ENCODE results near the gene MAD1L1.

Gene MAD1L1

DNA sequence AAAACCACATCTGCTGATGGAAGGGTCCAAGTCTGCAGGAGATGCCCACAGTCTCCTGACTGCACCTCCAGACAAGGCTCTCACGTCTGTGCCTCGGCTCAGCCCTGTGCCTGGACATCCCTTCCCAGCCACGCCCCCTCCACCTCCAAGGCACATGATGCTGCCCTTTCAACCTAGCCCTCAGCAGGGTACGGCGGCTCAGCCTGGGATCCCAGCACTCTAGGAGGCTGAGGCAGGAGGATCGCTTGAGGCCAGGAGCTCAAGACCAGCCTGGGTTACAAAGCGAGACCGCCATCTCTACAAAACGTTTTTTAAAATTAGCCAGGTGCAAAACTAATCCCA, 14.3 kb downstream of the MAD1L1 start:
- DNase-seq (ENCODE audit: low spot score), result no peak

DNA sequence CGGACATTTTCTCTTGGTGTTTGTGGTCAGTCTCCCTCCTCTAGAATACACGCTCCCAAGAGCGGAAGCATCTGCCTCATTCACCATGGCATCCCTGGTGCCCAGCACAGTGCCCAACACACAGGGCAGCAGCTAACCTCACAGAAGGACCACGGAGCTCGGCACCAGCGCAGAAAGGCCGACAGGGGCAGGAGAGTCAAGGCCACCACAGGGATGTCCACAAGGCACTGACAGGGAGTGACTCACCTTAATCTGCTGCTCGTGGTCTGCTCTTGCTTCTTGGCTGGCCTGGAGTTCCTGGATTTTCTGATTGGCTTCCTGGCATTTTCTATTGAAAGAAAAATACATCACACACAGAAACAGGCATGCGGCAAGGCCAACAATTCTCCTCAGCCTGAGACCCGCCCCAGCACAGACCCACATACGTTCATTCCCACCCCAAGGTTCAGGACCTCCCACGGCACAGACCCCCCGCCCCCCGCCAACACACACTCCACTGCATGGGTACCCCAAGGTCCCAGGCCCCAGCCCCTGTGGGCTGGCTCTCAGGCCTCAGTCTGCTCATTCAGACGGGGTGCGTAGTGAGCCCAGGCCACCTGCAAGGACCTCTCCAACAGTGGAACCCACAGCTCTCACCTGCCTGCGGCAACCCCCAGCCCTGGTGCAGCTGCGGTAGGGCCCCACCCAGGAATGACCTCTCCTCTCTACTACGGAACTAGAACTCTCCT, 14.9 kb downstream of the MAD1L1 start:
- DNase-seq (ENCODE audit: low spot score), result no peak

GRCh38 chr7:2217206-2217605, 15.5 kb downstream of the MAD1L1 start:
- DNase-seq (ENCODE audit: low spot score), result no peak

- no peak for DNase-seq (ENCODE audit: low spot score)
Observed at GRCh38 chr7:2215851-2216250, 16.9 kb downstream of the MAD1L1 start.

- DNase-seq (ENCODE audit: low spot score), result peak; percentile 78
Observed at GRCh38 chr7:2214636-2215035, 18.1 kb downstream of the MAD1L1 start.

DNA sequence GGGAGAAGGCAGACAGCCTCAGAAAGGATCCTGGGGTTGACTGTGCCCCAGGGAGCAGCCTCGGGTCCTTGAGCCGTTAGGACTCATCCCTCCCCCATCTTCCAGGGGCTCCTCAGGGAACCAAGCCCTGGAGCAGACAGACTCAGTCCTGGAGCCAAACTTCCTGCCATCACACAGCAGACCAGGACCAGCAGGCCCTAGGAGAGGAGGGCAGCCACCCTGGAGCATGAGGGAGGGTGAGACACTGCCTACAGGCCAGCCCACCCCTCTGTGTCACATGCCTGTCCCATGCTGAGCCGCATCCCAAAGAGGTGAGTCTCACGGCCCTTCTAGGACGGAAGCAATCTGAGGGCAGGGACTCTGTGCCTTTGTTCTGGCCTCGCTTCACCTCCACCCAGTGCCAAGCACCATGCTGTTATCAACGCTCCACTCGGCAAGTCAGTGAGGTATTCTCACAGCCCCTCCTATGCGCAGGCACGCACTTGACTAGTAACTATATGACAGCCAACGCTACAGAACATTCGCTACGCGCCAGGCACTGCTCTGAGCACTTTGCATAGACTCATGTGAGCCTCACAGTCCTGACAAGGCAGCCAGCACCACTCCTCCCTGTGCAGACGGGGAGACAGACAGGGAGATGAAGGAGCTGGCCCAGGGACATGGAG, 19.1 kb downstream of the MAD1L1 start:
- no peak for DNase-seq (ENCODE audit: low spot score)

DNA sequence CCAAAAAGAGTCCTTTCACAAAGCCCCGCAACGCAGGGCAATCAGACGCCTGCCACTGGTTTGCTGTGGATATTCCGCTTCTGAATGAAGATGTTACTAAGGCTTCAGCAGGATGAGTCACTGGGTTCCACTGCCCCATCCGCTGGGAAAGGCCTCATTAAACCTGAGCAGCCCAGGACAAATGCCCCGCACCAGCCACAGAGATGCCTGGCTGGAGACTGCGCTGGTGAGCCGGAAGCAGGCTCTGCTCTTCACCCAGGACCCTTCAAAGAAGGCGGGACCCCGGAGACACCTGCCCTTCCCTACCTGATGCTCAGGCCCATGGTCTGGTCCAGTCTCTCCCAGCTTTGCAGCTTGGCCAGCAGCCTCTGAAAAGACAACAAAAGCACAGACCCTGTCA, 19.8 kb downstream of the MAD1L1 start:
- no peak for DNase-seq (ENCODE audit: low spot score)

- DNase-seq (ENCODE audit: low spot score), result no peak
Observed at GRCh38 chr7:2211926-2212325, 20.8 kb downstream of the MAD1L1 start.

GRCh38 chr7:2211259-2211880, 21.4 kb downstream of the MAD1L1 start:
- DNase-seq (ENCODE audit: low spot score), result no peak

DNA sequence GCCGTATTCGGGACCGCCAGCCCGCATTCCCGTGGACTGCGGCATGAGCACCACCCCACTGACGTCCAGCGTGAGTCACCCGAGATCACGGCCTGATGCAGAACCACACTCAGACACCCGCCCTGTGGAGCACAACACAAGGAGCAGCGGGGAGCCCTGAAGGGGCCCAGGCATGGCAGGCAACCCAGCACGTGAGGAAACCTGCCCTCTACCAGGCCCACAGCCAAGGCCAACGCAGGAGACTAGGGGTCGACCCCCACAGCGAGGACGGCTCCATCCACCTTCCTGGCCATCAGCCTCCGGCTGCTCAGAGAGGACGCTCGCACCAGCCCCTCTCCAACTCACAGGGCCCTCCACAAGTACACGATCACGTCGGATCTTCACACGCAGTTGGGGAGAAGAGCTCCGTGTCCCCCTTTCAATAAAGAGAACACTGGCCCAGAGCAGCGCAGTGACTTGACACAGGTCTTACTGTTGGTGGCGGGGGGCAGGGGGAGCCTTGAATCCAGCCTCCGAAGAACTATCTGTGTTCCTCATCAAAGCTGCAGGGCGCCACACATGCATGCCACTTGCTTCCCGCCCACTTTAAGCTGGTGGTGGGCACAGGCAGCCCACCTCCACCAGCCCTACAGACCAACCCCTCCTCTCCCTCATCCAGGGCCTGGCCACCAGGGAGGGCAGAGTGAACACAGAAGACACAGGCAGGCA, 22.0 kb downstream of the MAD1L1 start:
- DNase-seq (ENCODE audit: low spot score), result no peak

DNA sequence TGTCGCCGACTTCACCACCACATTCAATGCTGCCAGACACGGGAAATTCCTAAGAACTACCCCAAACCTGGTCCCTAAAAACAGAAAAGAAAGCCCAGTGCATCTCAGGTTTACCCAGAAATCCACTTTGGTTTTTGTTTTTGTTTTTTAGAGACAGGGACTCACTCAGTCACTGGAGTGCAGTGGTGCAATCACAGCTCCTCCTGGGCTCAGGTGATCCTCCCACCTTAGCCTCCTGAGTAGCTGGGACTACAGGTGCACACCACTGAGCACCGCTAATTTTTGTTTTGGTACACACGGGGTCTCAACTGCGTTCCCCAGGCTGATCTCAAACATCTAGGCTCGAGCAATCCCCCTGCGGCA, 22.8 kb downstream of the MAD1L1 start:
- no peak for DNase-seq (ENCODE audit: low spot score)

DNA sequence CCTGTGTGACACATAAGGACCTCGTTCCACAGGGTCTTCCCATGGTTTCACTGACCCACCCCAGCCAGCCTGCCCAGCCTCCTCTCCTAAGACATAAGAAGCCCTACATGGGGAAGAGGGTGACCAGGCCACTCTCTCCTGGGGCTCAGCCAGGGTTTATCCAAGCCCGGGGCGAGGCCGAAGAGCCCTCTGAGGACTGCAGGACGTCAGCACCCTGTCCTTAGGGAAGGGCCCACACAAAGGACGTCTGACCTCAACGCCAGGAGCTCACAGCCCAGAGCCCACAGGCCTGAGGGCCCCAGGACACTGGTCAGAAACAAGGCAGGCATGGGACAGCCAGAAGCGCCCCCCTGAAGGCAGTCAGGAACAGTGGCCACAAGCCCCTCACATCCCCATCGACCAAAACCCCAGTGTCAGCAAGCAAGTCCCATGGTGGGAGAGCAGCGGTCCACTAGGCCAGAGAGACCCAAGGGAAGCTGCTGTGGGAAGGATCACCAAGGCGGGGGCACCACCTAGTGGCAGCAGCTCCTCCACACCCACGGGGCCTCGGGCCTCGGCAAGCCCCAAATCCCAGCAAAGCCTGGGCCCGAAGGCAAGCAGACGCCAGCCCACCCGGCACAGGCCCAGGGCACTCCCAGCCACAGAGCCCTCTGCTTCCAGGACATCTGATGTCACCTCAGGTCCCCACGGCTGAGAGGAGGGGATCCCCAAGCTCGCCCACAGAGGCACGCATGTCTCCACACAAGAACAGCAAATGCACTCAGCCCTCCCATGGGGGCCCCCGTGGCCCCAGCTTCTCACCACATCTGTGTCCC, 23.4 kb downstream of the MAD1L1 start:
- peak; percentile 87 for DNase-seq (ENCODE audit: low spot score)

DNA sequence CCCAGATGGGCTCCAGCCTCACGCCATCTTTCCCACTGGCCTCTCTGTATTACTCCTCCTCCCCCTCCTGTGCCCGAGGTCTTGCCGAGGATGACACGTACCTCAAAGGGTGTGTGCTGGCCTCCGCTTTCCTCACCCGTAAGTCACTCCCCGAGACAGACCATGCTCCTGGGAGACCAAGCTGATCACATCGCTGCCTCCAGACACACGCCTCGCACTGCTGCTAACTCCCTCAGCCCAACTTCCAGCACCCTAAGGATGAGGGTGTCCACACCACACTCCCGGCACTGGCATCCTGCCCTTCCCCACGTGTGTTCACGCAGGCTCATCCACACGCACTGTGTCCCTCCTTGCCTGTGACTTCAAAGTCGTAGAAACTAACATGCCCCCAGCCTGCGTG, 24.0 kb downstream of the MAD1L1 start:
- DNase-seq (ENCODE audit: low spot score), result no peak

- DNase-seq (ENCODE audit: low spot score), result no peak
Observed at GRCh38 chr7:2205036-2205780, 27.5 kb downstream of the MAD1L1 start.

GRCh38 chr7:2204446-2204845, 28.3 kb downstream of the MAD1L1 start:
- DNase-seq (ENCODE audit: low spot score), result no peak

GRCh38 chr7:2203766-2204300, 28.9 kb downstream of the MAD1L1 start:
- DNase-seq (ENCODE audit: low spot score), result no peak

DNA sequence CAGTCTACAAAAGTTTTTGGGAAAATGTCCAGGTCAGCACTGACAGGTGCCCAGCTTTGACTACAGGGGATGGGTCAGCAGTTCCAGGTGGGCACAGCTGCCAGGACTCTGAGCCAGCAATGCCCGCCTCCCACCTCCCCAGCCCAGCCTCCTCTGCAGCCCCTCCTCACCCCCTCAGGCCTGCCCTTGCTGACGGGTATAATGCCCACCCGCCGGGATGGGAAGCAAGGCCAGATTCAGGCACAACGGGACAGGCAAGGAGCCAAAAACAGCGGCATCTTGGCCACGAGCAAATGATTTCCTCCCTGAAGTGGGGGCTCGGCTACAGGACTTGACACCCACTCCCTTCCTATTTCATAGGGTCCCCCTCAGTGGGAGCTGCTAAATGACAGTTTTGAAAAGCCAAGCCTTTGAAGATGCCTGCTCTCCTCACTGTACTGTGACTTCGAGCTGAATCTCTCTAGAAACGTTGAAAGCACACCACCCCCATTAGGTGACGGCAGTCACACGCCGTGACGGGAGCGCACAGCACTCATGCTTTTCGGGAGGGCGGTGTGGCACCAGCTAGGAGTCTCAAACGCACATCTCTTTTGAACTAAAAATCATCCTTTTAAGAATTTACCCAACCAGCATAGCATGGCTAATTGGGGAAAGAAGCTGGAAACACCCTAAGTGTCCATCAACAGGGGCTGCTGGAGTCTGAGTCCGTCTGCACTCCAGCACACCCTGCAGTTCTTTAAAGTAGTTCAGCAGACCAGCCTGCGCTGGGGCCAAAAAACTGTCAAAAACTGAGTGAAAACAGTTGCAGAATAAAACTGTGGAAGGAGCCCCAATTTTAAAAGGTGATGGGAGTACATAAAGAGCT, 29.6 kb downstream of the MAD1L1 start:
- DNase-seq (ENCODE audit: low spot score), result no peak

DNA sequence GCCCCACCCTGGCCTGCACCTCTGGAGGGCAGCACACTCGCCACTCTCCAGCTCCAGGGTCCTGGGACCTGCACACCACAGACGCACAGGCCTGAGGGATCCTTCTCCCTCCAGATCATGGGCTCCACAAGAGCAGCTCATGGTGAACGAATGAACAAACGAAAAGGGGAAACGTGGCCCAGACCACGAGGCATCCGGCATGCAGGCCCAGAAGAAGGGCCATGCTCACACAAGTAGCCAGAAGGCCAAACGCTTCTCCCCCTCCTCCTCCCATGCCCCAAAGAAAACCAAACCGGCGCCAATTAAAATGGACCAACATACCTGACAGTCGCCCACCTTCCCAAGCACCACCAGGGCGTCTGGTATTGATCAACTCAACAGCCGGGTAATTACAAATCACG, 30.4 kb downstream of the MAD1L1 start:
- DNase-seq (ENCODE audit: low spot score), result peak; percentile 68

DNA sequence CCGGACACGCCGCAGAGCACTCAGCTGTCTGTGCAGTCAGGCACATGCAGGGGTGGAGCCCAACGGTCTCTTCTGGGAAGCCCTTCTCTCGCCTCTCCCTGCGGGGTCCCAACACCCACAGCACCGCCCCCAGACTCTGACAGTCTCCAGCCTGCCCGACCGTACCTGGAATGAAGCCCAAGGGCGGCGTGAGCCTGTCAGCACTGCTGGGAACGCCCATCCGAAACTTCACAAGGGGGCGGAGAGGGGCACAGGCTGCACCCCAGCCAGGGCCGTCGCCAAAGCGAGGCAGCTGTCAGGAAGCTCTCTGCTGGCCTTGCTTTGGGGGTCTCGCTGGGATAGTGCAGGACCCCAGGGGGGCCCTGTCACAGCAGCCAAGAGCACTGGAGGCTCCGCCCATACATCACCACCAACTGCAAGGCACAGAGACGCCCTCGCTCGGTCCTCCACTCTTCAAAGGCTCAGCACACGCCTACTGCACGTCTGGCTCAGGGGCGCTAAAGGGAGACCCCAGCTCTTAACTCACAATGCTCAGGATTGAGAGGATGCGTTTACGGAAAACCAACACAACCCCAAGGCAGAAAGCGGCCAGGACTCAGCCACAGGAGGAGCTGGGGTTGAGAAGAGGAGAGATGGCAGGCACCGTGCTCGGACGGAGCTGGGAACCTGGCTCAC, 30.9 kb downstream of the MAD1L1 start:
- DNase-seq (ENCODE audit: low spot score), result no peak

- DNase-seq (ENCODE audit: low spot score), result no peak
Observed at GRCh38 chr7:2201128-2201527, 31.6 kb downstream of the MAD1L1 start.
